ENCODE results near the gene RCOR1.
"Not testable (repeated sequence)": the region's sequence is repeated elsewhere in the genome, so short reads cannot be mapped to it uniquely, and the experiment has no call there.

The RCOR1 gene

DNA sequence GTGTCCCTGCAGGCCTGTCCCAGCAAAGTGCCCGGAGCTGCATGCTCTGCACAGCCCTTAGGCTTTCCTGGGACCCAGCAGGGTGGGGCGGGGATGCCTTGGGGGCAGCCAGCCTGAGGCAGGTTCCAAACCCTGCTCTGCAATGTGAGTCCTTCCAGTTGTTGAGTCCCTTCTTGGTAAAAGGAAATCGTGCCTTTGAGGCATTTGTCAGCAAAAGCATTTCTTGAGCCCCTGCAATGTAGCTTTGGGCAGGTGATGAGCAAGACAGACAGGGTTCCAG, 146.7 kb downstream of the RCOR1 start:
- in situ Hi-C loops (cut with MboI; ENCODE audit: low sequenced_read_pairs): no loop called here

- in situ Hi-C loops (cut with MboI; ENCODE audit: low sequenced_read_pairs): no loop called here
Observed at GRCh38 chr14:102746634-102747438, 154.4 kb downstream of the RCOR1 start.

DNA sequence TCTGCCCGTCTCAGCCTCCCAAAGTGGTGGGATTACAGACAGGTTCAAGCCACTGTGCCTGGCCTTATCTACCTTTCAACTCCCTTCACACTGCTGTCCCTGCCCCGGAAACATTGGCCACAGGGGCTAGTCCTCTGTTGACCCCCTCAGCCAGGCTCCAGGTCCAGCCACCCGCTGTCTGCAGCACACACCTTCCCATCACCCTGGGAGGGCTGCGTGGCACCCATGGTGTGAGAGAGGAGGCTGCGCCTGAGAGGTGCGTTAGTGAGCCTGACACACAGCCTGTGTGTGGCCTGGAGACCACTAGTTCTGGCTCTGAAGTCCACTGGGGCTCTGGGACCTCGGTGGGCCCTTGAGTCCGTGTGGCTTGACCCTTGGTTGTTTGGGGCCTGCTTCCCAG, 156.4 kb downstream of the RCOR1 start:
- in situ Hi-C loops (cut with MboI; ENCODE audit: low sequenced_read_pairs): no loop called here

DNA sequence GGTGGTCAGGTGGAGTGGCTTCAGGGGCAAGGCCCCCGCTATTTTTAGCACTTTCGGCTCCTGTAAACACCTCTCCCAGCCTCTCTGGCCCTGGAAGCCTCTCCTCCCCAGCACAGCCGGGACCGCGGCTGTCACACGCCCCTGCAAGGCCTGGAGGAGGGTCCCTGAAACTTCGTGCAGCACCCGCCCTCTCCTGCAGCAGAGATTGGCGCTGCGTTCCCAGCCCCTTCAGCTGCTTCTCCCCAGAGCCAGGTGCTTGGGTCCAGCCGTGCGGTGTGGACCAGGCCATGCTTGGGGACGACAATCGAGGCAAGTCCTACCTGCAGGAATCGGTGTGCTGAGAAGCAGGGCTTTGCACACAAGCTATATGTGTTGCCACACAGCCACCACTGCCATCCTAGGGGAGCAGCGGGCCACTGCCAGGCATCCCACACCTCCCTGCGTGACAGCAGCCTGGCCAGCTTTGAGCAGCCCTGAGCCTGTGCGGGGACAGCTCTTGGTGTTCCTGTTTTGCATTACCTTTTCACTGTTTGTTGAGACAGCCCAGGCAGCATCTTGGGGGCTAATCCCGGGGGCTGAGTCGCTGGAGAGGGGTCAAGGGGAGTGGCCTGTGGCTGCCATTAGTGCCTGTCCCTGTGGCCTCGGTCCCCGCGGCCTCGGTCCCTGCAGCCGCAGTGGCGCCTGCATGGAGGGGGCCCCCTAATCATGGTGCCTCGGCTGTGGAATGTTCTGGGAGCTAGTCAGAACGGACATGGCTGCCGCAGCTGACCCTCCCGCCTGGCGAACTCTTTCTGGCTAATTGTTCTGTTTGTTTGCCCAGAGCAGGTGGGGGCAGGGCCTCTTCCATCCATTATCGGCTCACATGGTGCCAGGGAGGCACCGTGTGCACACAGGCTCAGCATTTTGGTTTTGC, 157.2 kb downstream of the RCOR1 start:
- in situ Hi-C loops (cut with MboI; ENCODE audit: low sequenced_read_pairs): no loop called here

- in situ Hi-C loops (cut with MboI; ENCODE audit: low sequenced_read_pairs): no loop called here
Observed at GRCh38 chr14:102750376-102750775, 157.9 kb downstream of the RCOR1 start.

- in situ Hi-C loops (cut with MboI; ENCODE audit: low sequenced_read_pairs): no loop called here
Observed at GRCh38 chr14:102751088-102751487, 158.6 kb downstream of the RCOR1 start.

DNA sequence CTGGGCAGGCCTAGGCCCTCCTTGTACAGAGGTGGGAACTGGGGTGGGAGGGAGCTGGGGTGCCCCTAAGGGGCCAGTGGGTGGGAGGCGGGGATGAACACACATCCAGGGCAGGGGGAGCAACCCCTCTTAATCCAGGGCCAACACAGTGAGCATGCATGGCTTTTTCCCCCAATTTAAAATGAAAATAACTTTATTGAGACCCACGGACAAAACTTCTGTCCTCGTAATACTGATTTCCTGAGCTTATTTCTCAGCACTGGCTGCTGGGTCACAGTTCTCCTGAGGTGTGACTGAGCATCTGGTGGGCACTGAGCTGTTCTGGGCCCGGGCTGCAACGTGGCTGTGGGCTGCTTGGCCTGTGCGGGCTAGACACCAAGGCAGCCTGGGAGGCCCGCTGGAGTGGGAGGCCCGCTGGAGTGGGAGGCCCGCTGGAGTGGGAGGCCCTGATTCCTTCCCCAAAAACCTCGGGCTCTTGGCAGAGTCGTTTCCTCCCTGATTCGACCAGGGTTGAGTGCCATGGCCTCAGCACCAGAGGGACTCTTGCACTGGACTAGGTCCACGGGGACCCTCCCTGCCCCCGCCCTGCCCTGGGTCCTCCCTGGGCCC, 159.9 kb downstream of the RCOR1 start:
- in situ Hi-C loops (cut with MboI; ENCODE audit: low sequenced_read_pairs): no loop called here

DNA sequence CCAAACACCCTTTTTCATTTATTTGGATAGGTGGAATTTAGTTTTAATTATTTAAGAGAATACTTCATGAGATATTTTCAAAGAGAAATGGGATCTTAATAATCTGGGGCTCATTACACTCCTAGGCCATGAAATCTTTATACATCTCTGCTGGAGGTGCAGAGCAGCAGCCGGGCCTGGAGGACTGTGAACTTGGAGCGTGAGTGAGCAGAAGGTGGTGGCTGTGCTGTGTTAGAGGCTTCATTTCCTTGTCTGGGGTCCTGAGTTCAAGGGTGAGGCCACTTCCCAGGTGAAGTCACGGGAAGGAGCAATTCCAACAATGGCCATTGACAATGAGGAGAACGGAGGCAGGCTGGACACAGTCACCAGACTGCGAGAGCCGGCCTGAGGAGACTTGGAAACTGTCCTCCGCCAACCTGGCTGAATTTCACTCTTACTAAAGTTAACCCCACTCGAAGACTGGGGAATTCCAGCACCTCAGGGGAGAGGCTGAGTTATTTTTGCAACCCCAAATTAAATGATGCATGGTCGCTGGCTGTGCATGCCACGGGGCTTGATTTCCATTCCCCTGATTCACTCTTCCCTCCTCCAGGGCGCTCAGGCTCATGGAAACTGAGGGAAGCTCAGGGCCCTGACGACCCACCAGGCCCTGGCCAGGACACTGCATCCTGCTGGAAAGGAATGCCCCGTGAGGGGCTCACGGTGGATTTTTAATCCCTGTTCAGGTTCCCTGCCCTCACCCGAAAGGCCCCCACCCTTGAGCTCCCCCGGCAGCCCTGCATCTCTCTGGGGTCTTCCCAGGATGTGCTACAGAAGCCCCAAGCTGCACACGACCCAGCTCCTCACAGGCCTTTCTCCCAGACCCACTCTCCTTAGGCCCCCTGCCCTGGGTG, 162.2 kb downstream of the RCOR1 start:
- in situ Hi-C loops (cut with MboI; ENCODE audit: low sequenced_read_pairs): no loop called here

DNA sequence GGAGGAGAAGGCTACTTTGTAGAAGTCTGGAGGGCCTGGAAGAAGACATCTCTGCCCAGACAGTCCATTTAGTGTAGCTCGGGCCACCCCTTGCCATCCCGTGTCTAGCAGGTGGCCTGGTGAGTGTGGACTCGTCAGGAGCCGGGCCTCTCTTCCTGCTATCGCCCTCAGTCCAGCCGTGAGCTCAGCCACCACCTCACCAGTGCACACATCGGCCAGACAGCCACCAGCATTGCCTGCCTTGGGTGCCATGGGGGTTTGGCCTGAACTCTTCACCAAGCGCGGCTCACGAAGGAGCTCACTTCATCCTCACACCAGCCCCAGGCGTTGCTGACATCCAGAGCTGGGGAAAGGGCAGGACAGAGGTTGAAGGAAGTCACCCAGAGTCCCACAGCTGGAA, 165.2 kb downstream of the RCOR1 start:
- in situ Hi-C loops (cut with MboI; ENCODE audit: low sequenced_read_pairs): no loop called here

GRCh38 chr14:102758087-102758486, 165.6 kb downstream of the RCOR1 start:
- in situ Hi-C loops (cut with MboI; ENCODE audit: low sequenced_read_pairs): no loop called here

DNA sequence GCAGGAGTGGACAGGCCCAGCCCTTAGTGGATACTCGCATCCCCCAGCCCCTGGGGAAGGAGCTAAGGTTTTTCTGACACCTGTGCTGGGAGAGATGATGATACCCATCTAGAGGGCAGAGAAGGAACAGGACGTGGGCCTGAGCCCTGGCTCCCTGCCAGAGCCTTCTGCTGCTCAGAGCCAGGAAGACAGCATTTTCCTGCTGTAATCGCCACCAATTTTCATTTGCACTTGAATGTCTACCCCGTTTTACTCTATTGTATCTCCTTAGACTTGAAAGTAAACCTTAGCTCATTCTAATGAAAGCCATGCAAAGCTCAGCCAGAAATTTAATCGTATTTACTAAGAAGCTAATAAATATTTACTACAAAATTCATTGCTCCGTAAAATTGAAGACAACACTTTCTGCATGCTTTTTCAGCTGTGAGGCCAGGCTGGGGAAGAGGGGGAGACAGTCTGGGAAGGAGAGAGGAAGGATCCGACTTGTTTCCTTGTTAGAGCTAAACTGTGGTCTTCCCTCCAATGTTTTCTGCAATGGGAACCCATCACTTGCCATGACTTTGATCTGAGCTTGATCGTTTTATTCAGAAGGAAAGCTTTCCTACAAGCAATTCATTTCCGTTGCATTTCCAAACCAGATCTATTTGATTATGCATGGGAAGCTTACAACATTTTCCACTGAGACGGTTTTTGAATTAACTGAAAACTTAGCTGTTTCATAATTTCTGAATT, 167.2 kb downstream of the RCOR1 start:
- in situ Hi-C loops (cut with MboI; ENCODE audit: low sequenced_read_pairs): no loop called here

GRCh38 chr14:102760496-102761193, 168.2 kb downstream of the RCOR1 start:
- in situ Hi-C loops (cut with MboI; ENCODE audit: low sequenced_read_pairs): no loop called here

DNA sequence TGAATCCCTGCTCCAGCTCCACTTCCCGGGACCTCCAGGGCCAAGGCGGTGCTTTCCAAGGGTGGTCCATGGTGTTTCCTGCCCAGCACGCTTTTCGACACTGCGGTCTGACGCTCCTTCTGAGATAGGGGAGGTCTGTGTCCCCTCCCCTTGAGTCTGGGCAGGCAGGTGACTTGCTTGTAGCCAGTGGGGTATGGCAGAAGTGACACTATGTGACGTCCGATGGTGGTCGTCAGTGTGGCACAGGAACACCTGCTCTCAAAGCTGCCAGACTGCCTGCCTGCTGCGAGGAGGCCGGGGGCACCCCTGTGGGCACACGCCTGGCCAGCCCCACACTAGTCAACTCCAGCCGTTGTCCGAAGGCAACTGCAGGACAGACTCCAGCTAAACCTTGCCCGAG, 168.8 kb downstream of the RCOR1 start:
- in situ Hi-C loops (cut with MboI; ENCODE audit: low sequenced_read_pairs): no loop called here

GRCh38 chr14:102764220-102764671, 171.8 kb downstream of the RCOR1 start:
- in situ Hi-C loops (cut with MboI; ENCODE audit: low sequenced_read_pairs): no loop called here

DNA sequence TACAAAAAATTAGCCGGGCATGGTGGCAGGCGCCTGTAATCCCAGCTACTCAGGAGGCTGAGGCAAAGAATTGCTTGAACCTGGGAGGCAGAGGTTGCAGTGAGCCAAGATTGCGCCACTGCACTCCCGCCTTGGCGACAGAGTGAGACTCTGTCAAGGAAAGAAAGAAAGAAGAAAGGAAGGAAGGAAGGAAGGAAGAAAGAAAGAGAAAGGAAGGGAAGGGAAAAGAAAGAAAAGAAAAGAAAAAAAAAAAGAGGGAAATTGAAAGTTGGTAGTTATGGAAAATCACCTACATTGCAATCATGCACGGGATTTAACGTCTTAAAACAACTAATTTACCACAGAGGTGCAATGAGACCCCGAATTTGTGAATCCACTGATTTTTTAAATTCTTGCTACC, 173.3 kb downstream of the RCOR1 start:
- in situ Hi-C loops (cut with MboI; ENCODE audit: low sequenced_read_pairs): not testable (repeated sequence)

DNA sequence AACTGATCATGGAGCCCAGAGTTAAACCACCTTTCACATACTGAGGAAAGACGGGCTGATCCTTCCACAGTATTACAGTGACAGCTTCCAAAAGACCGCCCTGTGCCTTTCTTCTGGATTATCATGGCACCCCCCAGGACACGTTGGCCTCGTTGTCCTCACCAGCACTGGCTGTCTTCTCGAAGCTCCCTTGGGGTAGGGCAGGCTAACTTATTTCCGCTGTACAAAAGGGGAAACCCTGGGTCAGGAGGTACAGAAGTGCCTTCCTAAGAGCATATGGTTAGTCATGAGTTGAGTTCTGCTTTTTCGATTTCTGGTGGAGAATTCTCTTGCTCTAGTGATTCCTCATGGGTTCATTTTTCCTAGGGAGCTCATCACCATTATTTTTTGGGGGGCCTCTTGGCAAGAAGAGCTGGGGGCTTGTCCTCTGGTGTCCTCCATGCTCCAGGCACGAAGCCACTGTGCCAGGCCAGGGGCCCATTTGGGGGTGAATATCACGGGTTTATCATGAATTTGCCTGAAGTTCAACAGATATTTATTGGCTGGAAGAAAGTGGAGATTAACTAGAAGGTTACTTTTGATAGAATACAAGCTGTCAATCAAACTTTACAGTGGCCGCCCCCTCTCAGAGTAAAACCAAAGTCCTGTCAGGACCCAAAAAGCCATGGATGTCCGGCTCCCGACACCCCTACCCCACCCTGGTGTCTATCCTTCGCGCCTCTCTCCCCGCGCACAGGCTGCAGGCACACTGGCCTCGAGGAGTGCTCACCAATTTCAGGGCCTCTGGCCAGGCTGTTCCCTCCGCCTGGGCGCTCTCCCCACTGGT, 176.0 kb downstream of the RCOR1 start:
- in situ Hi-C loops (cut with MboI; ENCODE audit: low sequenced_read_pairs): no loop called here

DNA sequence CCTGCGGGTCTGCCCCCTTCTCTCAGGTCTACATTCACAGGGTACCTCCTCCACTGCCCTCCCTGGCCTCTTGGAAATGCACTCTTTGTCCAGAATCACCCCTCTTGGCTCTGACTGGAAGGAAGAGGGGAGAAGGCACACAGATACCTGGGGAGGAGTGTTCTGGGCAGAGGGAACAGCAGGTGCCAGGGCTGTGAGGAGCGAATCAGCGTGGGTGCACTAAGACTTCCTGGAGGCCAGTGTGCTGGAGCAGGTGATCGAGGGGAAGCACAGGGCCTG, 176.5 kb downstream of the RCOR1 start:
- in situ Hi-C loops (cut with MboI; ENCODE audit: low sequenced_read_pairs): no loop called here

DNA sequence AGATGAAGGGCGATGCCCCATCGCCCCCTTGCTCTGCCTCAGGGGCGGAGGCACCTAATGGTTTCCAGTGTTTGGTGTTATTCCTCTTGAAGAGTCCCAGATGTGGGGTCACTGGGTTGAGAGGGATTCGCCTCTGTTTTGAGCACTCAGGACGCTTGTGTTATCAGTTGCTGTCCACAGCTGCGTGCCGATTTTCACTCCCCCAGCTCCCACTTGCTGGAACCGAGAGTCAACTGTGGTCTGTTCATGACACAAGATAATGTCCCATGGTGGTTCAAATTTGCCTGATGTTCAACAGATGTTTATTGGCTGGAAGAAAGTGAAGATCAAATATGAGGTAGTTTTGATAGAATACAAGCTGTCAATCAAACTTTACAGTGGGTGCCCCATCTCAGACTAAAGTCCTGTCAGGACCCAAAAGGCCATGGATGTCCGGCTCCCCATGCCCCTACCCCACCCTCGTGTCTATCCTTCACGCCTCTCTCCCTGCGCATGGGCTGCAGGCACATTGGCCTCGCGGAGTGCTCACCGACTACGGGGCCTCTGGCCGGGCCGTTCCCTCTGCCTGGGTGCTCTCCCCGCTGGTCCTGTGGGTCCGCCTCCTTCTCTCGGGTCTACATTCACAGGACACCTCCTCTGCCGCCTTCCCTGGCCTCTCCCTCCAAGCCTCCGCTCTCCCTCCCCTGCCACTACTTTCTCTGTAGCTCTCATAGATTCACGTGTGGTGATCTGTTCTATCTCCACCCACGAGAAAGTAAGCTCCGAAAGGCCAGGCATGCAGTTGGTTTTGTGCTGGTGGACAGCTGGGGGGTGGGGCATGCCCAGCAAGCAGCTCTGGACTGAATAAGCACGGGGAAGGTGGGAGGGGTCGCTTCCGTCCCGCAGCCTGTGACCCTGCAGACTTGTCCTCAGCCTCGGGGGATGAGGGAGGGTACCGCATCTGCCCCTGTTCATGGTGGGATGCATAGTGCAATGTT, 178.0 kb downstream of the RCOR1 start:
- in situ Hi-C loops (cut with MboI; ENCODE audit: low sequenced_read_pairs): no loop called here

Data from hTERT RPE-1 (cell line).